Gastrocnemius medialis (tissue), 4 donors: Measurements from ENCODE around the gene RPRD1A. TPM values are rescaled to one million over a fixed set of nuclear protein-coding genes. Genes with fewer than 3 reads are reported as not detected.

Experiments
- ATAC-seq, 2 donors: fragments of 150-250 bp; one replicate each; pipeline ENCODE4 v1.9.1; 2016
- DNase-seq, 2 donors: peaks; one replicate each; pipeline ENCODE4 v3.0.0-alpha.2; 2019
- H3K27ac ChIP-seq, 4 donors: fragments of 200-600 bp; sonication (generic); 1 replicate in 1 of 4; 2 replicates in 3 of 4; pipeline ENCODE4 v1.5.1; 2016 to 2018; ENCODE audit warnings: mild to moderate bottlenecking in 2 of 4, moderate library complexity in 1 of 4
- H3K27me3 ChIP-seq, 3 donors: fragments of 200-600 bp; sonication (generic) in 2 of 3; 1 replicate in 1 of 3; 2 replicates in 2 of 3; pipeline versions ENCODE4 v1.5.1 to v1.6.0; 2016 to 2019; ENCODE audit warnings: mild to moderate bottlenecking in 1 of 3, moderate library complexity in 1 of 3
- H3K36me3 ChIP-seq, 2 donors: fragments of 200-600 bp; sonication (generic) in 1 of 2; one replicate each; pipeline ENCODE4 v1.5.1; 2017 to 2018
- H3K4me1 ChIP-seq, 2 donors: fragments of 200-600 bp; sonication (generic) in 1 of 2; one replicate each; pipeline ENCODE4 v1.5.1; 2016 to 2017; ENCODE audit warnings: mild to moderate bottlenecking in 2 of 2
- H3K4me3 ChIP-seq, 4 donors: fragments of 200-600 bp; sonication (generic) in 3 of 4; 1 replicate in 1 of 4; 2 replicates in 3 of 4; pipeline ENCODE4 v1.5.1; 2016 to 2019; ENCODE audit warnings: mild to moderate bottlenecking in 2 of 4
- H3K9me3 ChIP-seq, 3 donors: fragments of 200-600 bp; sonication (generic) in 2 of 3; 1 replicate in 1 of 3; 2 replicates in 2 of 3; pipeline ENCODE4 v1.5.1; 2016 to 2019
- POLR2A ChIP-seq, 2 donors: fragments of 450-650 bp; IDR thresholded peaks; one replicate each; pipeline ENCODE4 v1.6.1; 2017; ENCODE audit warnings: antibody characterized with exemption in 2 of 2, mild to moderate bottlenecking in 2 of 2, moderate library complexity in 2 of 2
- in situ Hi-C, 4 donors: fragments of 200-750 bp; cut with MboI; loops; one replicate each; pipeline versions ENCODE4 v1.15.0 to v1.8.0; 2017; ENCODE audit warnings: low sequenced_read_pairs in 4 of 4
- intact Hi-C: fragments of 100-400 bp; cut with DNase I; formaldehyde crosslinking; loops from one replicate; pipeline ENCODE4 v1.15.1; 2023; ENCODE audit warnings: low total_unique reads
- total RNA-seq, 4 donors: library from RNA; depleted of rRNA; stranded (reverse); fragments of >200 nt; gene quantifications; one replicate each; pipeline versions ENCODE4 v1.1.0 to v1.2.3, GENCODE V29; 2016
- TF ChIP-seq, protein P1 (sequence below), 5 experiments: fragments of 450-650 bp in 3 of 5; fragments of 200-600 bp in 2 of 5; sonication (generic) in 2 of 5; IDR thresholded peaks in 4 of 5; conservative IDR thresholded peaks in 1 of 5; 1 replicate in 4 of 5; 2 replicates in 1 of 5; pipeline ENCODE4 v1.5.1; 2016 to 2019; ENCODE audit warnings: antibody characterized with exemption in 5 of 5, mild to moderate bottlenecking in 3 of 5, moderate library complexity in 3 of 5

Gene RPRD1A
- total RNA-seq, 4 donors from 2014 or later: 59.6 to 63.8 (median 61.8) TPM

DNA sequence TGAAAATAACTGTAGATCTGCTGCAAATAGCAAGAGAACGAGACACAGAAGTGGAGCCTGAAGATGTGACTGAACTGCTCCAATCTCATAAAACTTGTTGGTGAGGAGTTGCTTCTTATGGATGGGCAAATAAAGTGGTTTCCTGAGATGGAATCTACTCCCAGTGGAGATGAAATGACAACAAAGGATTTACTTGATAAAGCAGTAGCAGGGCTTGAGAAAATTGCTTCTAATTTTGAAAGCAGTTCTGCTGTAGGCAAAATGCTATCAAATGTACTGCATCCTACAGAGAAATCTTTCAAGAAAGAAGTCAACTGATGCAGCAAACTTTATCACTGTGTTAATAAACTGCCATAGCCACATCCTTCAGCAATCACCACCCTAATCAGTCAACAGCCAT lies 44.0 kb downstream of the RPRD1A start:
- Histone ChIP-seq H3K4me3 (no peak overlapping the region), H3K27me3 (no peaks in the 10 kb centered on the region), H3K36me3 (peaks cover 0 to 24% of the 10 kb centered on the region in 2 donors), H3K27ac (no peak overlapping the region), H3K4me1 (no peaks in the 10 kb centered on the region), H3K9me3 (no peaks in the 10 kb centered on the region)
- DNase-seq (no peak), ATAC-seq (no peak)
- TF ChIP-seq, protein P1, sequence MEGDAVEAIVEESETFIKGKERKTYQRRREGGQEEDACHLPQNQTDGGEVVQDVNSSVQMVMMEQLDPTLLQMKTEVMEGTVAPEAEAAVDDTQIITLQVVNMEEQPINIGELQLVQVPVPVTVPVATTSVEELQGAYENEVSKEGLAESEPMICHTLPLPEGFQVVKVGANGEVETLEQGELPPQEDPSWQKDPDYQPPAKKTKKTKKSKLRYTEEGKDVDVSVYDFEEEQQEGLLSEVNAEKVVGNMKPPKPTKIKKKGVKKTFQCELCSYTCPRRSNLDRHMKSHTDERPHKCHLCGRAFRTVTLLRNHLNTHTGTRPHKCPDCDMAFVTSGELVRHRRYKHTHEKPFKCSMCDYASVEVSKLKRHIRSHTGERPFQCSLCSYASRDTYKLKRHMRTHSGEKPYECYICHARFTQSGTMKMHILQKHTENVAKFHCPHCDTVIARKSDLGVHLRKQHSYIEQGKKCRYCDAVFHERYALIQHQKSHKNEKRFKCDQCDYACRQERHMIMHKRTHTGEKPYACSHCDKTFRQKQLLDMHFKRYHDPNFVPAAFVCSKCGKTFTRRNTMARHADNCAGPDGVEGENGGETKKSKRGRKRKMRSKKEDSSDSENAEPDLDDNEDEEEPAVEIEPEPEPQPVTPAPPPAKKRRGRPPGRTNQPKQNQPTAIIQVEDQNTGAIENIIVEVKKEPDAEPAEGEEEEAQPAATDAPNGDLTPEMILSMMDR (IDR thresholded peaks at IDR 0.05 in 4 of 5, conservative IDR thresholded peaks at IDR 0.05 in 1 of 5): no peak
- TF ChIP-seq POLR2A (IDR thresholded peaks at IDR 0.05): no peak
- in situ Hi-C loops (loop anchor here in 3 of 4 donors (5.0 to 10.0 kb wide), 3 partner anchors 259 to 269 kb away; no protein-coding TSS in a partner anchor), intact Hi-C loops (no loop called here)

DNA sequence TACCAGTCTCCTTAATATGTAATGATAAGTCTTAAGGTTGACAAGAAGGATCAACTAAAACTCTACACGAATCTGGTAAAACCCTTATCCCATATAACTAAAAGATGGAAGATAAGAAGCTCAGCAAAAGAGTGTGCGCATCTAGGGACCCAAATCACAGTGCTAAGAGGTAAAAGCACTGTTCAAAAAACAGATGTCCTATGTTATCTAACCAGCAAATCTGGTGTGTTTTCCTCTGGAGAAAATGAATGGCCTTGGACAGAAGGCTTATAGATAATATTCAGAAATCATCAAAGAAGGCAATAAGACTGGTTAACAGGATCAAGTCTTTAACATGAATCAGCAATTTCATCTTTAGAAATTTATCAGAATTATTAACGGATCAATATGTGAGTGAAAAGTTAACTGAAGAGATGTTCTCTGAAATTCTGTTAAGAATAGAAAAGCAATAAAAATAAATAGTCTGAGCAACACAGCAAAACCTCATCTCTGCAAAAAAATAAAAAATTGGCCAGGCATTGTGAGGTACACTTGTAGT lies 47.1 kb downstream of the RPRD1A start:
- no peaks in the 10 kb centered on the region for H3K27me3 ChIP-seq
- intact Hi-C loops: no loop called here
- no peak for DNase-seq

DNA sequence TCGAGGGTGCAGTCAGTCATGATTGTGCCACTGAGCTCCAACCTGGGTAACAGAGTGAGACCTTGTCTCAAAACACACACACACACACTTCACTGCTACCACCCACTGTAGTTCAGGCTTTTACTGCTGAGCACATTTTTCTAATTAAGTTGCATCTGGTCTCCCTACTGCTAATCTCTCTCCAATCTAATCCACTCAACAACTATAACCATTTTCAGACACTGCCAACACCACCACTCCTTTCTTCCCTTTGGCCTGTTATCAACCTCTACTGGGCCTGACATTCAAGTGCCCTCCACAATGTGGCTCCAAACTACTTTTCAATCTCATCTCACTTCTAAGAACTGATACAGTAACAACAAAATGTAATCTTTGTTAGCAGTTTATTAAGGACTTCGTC lies 50.1 kb downstream of the RPRD1A start:
- no peak overlapping the region for H3K27ac ChIP-seq
- intact Hi-C loops (loop anchor here (1.0 to 2.0 kb wide), 3 partner anchors 50 to 555 kb away; partner anchors contain the start of genes ELP2, RPRD1A and SLC39A6), in situ Hi-C loops (loop anchor here in 1 of 4 donors (5.0 kb wide), 1 partner anchor 265 kb away; no protein-coding TSS in a partner anchor)
- no peak for TF ChIP-seq POLR2A (IDR thresholded peaks at IDR 0.05)
- TF ChIP-seq, protein P1 (IDR thresholded peaks at IDR 0.05 in 4 of 5, conservative IDR thresholded peaks at IDR 0.05 in 1 of 5): no peak
- no peak overlapping the region for H3K4me3 ChIP-seq
- ATAC-seq (no peak), DNase-seq (no peak)
- no peaks in the 10 kb centered on the region for H3K9me3 ChIP-seq
- peaks cover 3% of the 10 kb centered on the region in 2 donors for H3K4me1 ChIP-seq
- H3K27me3 ChIP-seq: no peaks in the 10 kb centered on the region
- no peaks in the 10 kb centered on the region for H3K36me3 ChIP-seq

More for the DNA sequence above, 47.1 kb downstream of the RPRD1A start:
- H3K9me3 ChIP-seq: no peaks in the 10 kb centered on the region
- no peak for TF ChIP-seq POLR2A (IDR thresholded peaks at IDR 0.05)
- TF ChIP-seq, protein P1 (IDR thresholded peaks at IDR 0.05 in 4 of 5, conservative IDR thresholded peaks at IDR 0.05 in 1 of 5): no peak
- no peak overlapping the region for H3K4me3 ChIP-seq
- peaks cover 3% of the 10 kb centered on the region in 2 donors for H3K4me1 ChIP-seq
- peaks cover 0 to 5% of the 10 kb centered on the region in 2 donors for H3K36me3 ChIP-seq
- in situ Hi-C loops: loop anchor here in 3 of 4 donors (5.0 to 10.0 kb wide), 3 partner anchors 262 to 272 kb away; no protein-coding TSS in a partner anchor
- no peak overlapping the region for H3K27ac ChIP-seq
- ATAC-seq: no peak

DNA sequence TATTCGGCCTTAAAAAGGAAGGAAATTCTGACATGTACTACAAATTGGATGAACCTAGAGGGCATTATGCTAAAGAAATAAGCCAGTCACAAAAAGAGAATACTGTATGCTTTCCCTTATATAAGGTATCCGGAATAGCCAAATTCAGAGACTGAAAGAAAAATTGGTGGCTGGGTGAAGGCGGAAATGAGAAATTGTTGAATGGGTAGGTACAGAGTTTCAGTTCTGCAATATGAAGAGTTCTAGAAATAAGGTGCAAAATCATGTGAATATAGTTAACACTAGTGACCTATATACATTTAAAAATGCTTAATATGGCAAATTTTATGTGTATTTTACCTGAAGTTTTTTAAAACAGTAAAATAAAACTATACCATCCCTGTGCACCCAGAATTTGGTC lies 51.7 kb downstream of the RPRD1A start:
- ATAC-seq: no peak
- in situ Hi-C loops (loop anchor here in 1 of 4 donors (5.0 kb wide), 1 partner anchor 267 kb away; no protein-coding TSS in a partner anchor), intact Hi-C loops (loop anchor here (2.0 kb wide), 2 partner anchors 51 to 113 kb away; partner anchors contain the start of genes ELP2, RPRD1A and SLC39A6)
- Histone ChIP-seq H3K9me3 (no peaks in the 10 kb centered on the region), H3K27ac (no peak overlapping the region), H3K4me3 (no peak overlapping the region), H3K27me3 (no peaks in the 10 kb centered on the region), H3K36me3 (no peaks in the 10 kb centered on the region), H3K4me1 (peaks cover 3% of the 10 kb centered on the region in 2 donors)
- TF ChIP-seq, protein P1 (IDR thresholded peaks at IDR 0.05 in 4 of 5, conservative IDR thresholded peaks at IDR 0.05 in 1 of 5): no peak
- no peak for TF ChIP-seq POLR2A (IDR thresholded peaks at IDR 0.05)
- DNase-seq: no peak
